Neural progenitor cell (in vitro differentiated cells): Measurements from ENCODE around the gene LTB.

ENCODE experiments used
- EZH2 ChIP-seq: fragments of 200-600 bp; sonication (generic); IDR thresholded peaks from 2 replicates; pipeline ENCODE4 v1.6.1; 2017; ENCODE audit warnings: antibody characterized with exemption, mild to moderate bottlenecking, moderate library complexity
- TF ChIP-seq, protein P1 (sequence below): fragments of 200-600 bp; sonication (generic); IDR thresholded peaks from 2 replicates; pipeline ENCODE4 v1.5.1; 2017; ENCODE audit warnings: antibody characterized with exemption, mild to moderate bottlenecking

DNA sequence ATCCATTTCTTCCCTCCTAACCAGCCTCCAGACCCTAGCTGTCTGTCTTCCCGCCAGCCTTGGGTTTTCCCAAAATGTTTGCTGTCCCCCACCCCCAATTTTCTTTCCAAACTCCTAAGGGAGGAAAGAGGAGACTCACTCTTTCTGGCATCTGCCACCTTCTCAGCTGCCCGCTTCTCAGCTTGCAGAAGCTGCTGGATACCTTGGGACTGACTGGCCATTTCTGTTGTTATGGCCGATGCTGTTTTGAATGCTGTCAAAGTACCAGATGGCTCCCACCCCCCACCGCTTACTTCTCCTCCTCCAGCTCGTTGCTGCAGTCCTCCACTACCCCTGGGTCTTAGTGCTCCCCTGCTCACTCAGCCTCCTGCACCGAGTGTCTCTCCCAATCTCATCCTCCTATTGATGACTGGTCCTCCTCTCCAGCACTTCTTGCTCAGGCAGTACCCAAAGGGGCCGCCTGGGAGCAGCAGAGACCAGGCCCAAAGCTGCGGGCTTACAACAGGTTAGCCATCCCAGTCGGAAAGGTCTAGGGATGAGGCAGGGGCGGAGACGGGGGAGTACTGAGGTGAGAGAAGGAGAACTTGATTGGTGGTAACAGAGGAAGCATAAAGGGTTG is 35.8 kb downstream of the LTB start, which contains the start of gene ATP6V1G2:
- TF ChIP-seq, protein P1, sequence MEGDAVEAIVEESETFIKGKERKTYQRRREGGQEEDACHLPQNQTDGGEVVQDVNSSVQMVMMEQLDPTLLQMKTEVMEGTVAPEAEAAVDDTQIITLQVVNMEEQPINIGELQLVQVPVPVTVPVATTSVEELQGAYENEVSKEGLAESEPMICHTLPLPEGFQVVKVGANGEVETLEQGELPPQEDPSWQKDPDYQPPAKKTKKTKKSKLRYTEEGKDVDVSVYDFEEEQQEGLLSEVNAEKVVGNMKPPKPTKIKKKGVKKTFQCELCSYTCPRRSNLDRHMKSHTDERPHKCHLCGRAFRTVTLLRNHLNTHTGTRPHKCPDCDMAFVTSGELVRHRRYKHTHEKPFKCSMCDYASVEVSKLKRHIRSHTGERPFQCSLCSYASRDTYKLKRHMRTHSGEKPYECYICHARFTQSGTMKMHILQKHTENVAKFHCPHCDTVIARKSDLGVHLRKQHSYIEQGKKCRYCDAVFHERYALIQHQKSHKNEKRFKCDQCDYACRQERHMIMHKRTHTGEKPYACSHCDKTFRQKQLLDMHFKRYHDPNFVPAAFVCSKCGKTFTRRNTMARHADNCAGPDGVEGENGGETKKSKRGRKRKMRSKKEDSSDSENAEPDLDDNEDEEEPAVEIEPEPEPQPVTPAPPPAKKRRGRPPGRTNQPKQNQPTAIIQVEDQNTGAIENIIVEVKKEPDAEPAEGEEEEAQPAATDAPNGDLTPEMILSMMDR, result peak; percentile 98
- no peak for TF ChIP-seq EZH2
